Lung (tissue), 12 donors: ENCODE measurements around the gene NT5C2. TPM values are rescaled to one million over a fixed set of nuclear protein-coding genes. Genes with fewer than 3 reads are reported as not detected.

Source experiments
- ATAC-seq: fragments of 200-7000 bp; cut with Tn5 transposase; one replicate; pipeline ENCODE4 v1.9.1; 2020; ENCODE audit warnings: moderate number of reproducible peaks; ENCODE audit not compliant: insufficient read depth, low FRiP score
- DNase-seq, 3 donors: peaks; one replicate each; pipeline ENCODE4 v3.0.0-alpha.2; 2013 to 2017
- H3K27ac ChIP-seq, 2 donors: one replicate each; pipeline ENCODE4 v1.5.1; 2013; ENCODE audit warnings: mild to moderate bottlenecking in 2 of 2, moderate library complexity in 2 of 2, control low read depth in 1 of 2, inconsistent platforms in 1 of 2, low read depth in 1 of 2, low read length in 1 of 2
- H3K27me3 ChIP-seq, 3 donors: one replicate each; pipeline ENCODE4 v1.5.1; 2013; ENCODE audit warnings: low read length in 2 of 3; ENCODE audit not compliant: control insufficient read depth in 3 of 3, insufficient read depth in 3 of 3
- H3K36me3 ChIP-seq, 4 donors: one replicate each; pipeline ENCODE4 v1.5.1; 2013; ENCODE audit warnings: low read length in 4 of 4, mild to moderate bottlenecking in 1 of 4, moderate library complexity in 1 of 4; ENCODE audit not compliant: control insufficient read depth in 4 of 4, insufficient read depth in 4 of 4
- H3K4me1 ChIP-seq, 5 donors: one replicate each; pipeline ENCODE4 v1.5.1; 2013; ENCODE audit warnings: low read length in 5 of 5, mild to moderate bottlenecking in 2 of 5, moderate library complexity in 1 of 5; ENCODE audit not compliant: control insufficient read depth in 5 of 5, insufficient read depth in 5 of 5
- H3K4me3 ChIP-seq: one replicate; pipeline ENCODE4 v1.5.1; 2013; ENCODE audit warnings: mild to moderate bottlenecking, control low read depth, moderate library complexity
- H3K9ac ChIP-seq, 2 donors: one replicate each; pipeline ENCODE4 v1.5.1; 2013; ENCODE audit warnings: low read length in 2 of 2, control low read depth in 1 of 2; ENCODE audit not compliant: insufficient read depth in 1 of 2
- H3K9me3 ChIP-seq, 4 donors: one replicate each; pipeline ENCODE4 v1.5.1; 2013; ENCODE audit warnings: low read length in 3 of 4, mild to moderate bottlenecking in 1 of 4, moderate library complexity in 1 of 4; ENCODE audit not compliant: control insufficient read depth in 4 of 4, insufficient read depth in 3 of 4
- CTCF ChIP-seq: IDR thresholded peaks from 2 replicates; pipeline ENCODE4 v1.5.1; 2012; ENCODE audit warnings: mild to moderate bottlenecking; ENCODE audit errors: control extremely low read depth, extremely low read depth
- WGBS, 2 donors: extraction: QIAGEN DNeasy Blood & Tissue Kit; methylation state at CpG; one replicate each; pipeline ENCODE4 v1.1.7; 2013; 5-methylcytosine and 5-hydroxymethylcytosine counted together
- polyA plus RNA-seq, 2 donors: library from polyadenylated mRNA; stranded (reverse); fragments of 200-250 nt; gene quantifications; one replicate each; pipeline ENCODE4 v1.2.1, GENCODE V29; 2013
- total RNA-seq, 2 donors: library from RNA; depleted of rRNA in 1 of 2; stranded (reverse); fragments of >200 nt in 1 of 2; gene quantifications; one replicate each; pipeline ENCODE4 v1.2.1, GENCODE V29; 2014 to 2021
- donor health status: control.
- donor health status: control.
- donor health status: Bipolar disorder and iron deficiency.
- donor health status: healthy.
- donor health status: DM: yes; HTN: yes; CAD: no.

Gene NT5C2
- total and polyA plus RNA-seq, 4 donors: 32.1 to 178 (median 64.5) TPM

DNA sequence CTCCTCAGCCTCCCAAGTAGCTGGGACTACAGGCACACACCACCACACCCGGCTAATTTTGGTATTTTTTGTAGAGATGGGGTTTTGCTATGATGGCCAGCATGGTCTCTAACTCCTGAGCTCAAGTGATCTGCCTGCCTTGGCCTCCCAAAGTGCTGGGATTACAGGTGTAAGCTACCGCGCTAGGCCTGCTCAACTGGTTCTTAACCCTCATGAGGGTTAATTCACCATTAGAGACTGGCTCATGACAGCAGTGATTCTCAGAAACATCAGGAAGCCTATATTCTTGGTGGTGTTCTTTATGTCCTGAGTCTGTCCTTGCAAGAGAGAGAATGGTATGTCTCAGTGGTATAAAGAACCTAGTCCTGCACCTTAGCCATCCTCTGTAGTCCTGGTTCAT lies 10.4 kb upstream of the NT5C2 start:
- DNase-seq: no peak
- no peak overlapping the region for H3K4me3 ChIP-seq
- H3K27me3 ChIP-seq: no peaks in the 10 kb centered on the region
- H3K9ac ChIP-seq: no peak overlapping the region
- H3K36me3 ChIP-seq: no peaks in the 10 kb centered on the region
- no peaks in the 10 kb centered on the region for H3K9me3 ChIP-seq
- H3K4me1 ChIP-seq: peaks cover 0 to 6% (median 0%) of the 10 kb centered on the region in 5 donors
- no peak for ATAC-seq
- no peak overlapping the region for H3K27ac ChIP-seq
- 97% methylated on average over 3 of the region's 3 CpGs for WGBS, 2 donors
- no peak for TF ChIP-seq CTCF

DNA sequence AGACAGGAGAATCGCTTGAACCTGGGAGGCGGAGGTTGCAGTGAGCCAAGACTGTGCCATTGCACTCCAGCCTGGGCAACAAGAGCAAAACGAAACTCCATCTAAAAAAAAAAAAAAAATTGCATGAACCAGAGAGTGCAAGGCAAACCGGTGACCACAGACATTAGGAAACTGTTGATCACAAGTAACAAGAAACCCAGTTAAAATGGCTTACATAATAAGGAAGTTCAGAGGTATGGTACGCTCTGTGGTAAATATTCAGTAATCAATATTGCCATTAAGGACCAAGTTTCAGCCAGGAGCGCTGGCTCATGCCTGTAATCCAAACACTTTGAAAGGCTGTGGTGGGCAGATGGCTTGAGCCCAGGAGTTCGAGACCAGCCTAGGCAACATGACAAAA lies 9.2 kb upstream of the NT5C2 start:
- ATAC-seq: no peak
- 35 to 68% methylated on average over 7 of the region's 7 CpGs for WGBS, 2 donors
- no peaks in the 10 kb centered on the region for H3K27me3 ChIP-seq

GRCh38 chr10:103199488-103199887 lies 6.4 kb upstream of the NT5C2 start:
- Histone ChIP-seq H3K9ac (no peak overlapping the region), H3K9me3 (no peaks in the 10 kb centered on the region), H3K4me3 (no peak overlapping the region), H3K4me1 (peaks cover 0 to 7% (median 0%) of the 10 kb centered on the region in 5 donors), H3K27me3 (no peaks in the 10 kb centered on the region), H3K27ac (no peak overlapping the region), H3K36me3 (no peaks in the 10 kb centered on the region)
- DNase-seq (no peak), ATAC-seq (no peak)
- 44 to 73% methylated on average over 1 of the region's 1 CpG for WGBS, 2 donors
- no peak for TF ChIP-seq CTCF

More for the DNA sequence above, 9.2 kb upstream of the NT5C2 start:
- Histone ChIP-seq H3K4me3 (no peak overlapping the region), H3K36me3 (no peaks in the 10 kb centered on the region), H3K9me3 (no peaks in the 10 kb centered on the region), H3K9ac (no peak overlapping the region), H3K4me1 (peaks cover 0 to 6% (median 0%) of the 10 kb centered on the region in 5 donors), H3K27ac (peak overlapping the region in 1 of 2 donors; percentile 53)
- no peak for TF ChIP-seq CTCF
- no peak for DNase-seq

DNA sequence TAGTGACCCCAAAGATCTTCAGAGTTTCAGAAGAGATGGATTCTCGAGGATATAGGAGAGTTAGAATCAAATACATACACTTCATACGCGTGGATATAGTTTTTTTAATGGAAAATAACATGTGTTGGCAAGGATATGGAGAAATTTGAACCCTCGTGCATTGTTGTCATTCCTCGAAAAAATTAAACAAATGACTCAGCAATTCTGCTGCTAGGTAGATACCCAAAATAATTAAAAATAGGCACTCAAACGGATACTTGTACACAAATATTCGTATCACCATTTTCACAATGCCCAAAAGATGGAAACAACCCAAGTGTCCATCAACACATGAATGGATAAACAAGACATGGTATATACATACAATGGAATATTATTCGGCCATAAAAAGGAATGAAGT lies 5.6 kb upstream of the NT5C2 start:
- ATAC-seq: no peak
- Histone ChIP-seq H3K9ac (no peak overlapping the region), H3K27me3 (no peaks in the 10 kb centered on the region), H3K36me3 (no peaks in the 10 kb centered on the region), H3K4me3 (no peak overlapping the region), H3K9me3 (no peaks in the 10 kb centered on the region), H3K27ac (no peak overlapping the region), H3K4me1 (peaks cover 0 to 11% (median 1%) of the 10 kb centered on the region in 5 donors)
- 83 to 84% methylated on average over 8 of the region's 8 CpGs for WGBS, 2 donors
- no peak for TF ChIP-seq CTCF
- no peak for DNase-seq
